Vagina (tissue), 2 donors: ENCODE results near the gene C11orf68. TPM values are rescaled to one million over a fixed set of nuclear protein-coding genes. Genes with fewer than 3 reads are reported as not detected.
A peak's percentile ranks its signal among the peaks of the same experiment; 100 is the strongest.

Experiments
- DNase-seq, 2 donors: peaks; one replicate each; pipeline ENCODE4 v3.0.0-alpha.2; 2017; ENCODE audit errors: extremely low spot score in 2 of 2
- H3K27ac ChIP-seq: fragments of 200-600 bp; sonication (generic); one replicate; pipeline ENCODE4 v1.5.1; 2019
- H3K27me3 ChIP-seq: fragments of 200-600 bp; sonication (generic); one replicate; pipeline ENCODE4 v1.5.1; 2019
- H3K36me3 ChIP-seq, 2 donors: fragments of 200-600 bp; sonication (generic); one replicate each; pipeline ENCODE4 v1.5.1; 2017 to 2019
- H3K4me1 ChIP-seq: fragments of 200-600 bp; sonication (generic); one replicate; pipeline ENCODE4 v1.5.1; 2019
- H3K4me3 ChIP-seq, 2 donors: fragments of 200-600 bp; sonication (generic); 1 replicate in 1 of 2; 2 replicates in 1 of 2; pipeline ENCODE4 v1.5.1; 2016 to 2019
- H3K9me3 ChIP-seq: fragments of 200-600 bp; sonication (generic); one replicate; pipeline ENCODE4 v1.5.1; 2019
- POLR2A ChIP-seq, 2 donors: fragments of 450-650 bp; IDR thresholded peaks; one replicate each; pipeline ENCODE4 v1.6.1; 2017; ENCODE audit warnings: antibody characterized with exemption in 2 of 2, mild to moderate bottlenecking in 2 of 2, moderate library complexity in 2 of 2
- POLR2AphosphoS5 ChIP-seq, 2 donors: sonication (generic); formaldehyde crosslinking; IDR thresholded peaks; one replicate each; pipeline ENCODE4 v1.9.0; 2017; ENCODE audit warnings: antibody characterized with exemption in 2 of 2, mild to moderate bottlenecking in 2 of 2, low read depth in 1 of 2; ENCODE audit not compliant: insufficient read depth in 1 of 2
- intact Hi-C: fragments of 100-400 bp; cut with DNase I; formaldehyde crosslinking; loops from one replicate; pipeline ENCODE4 v1.15.1; 2023
- total RNA-seq: library from RNA; depleted of rRNA; stranded (reverse); fragments of >200 nt; gene quantifications from one replicate; pipeline ENCODE4 v1.2.3, GENCODE V29; 2016
- TF ChIP-seq, protein P1 (sequence below), 3 experiments: fragments of 450-650 bp in 2 of 3; fragments of 200-600 bp in 1 of 3; sonication (generic) in 1 of 3; IDR thresholded peaks; one replicate each; pipeline ENCODE4 v1.5.1; 2017 to 2019; ENCODE audit warnings: antibody characterized with exemption in 3 of 3, mild to moderate bottlenecking in 2 of 3, moderate library complexity in 2 of 3

C11orf68 gene
- total RNA-seq, 1 donor from 2014 or later: 21.1 TPM

DNA sequence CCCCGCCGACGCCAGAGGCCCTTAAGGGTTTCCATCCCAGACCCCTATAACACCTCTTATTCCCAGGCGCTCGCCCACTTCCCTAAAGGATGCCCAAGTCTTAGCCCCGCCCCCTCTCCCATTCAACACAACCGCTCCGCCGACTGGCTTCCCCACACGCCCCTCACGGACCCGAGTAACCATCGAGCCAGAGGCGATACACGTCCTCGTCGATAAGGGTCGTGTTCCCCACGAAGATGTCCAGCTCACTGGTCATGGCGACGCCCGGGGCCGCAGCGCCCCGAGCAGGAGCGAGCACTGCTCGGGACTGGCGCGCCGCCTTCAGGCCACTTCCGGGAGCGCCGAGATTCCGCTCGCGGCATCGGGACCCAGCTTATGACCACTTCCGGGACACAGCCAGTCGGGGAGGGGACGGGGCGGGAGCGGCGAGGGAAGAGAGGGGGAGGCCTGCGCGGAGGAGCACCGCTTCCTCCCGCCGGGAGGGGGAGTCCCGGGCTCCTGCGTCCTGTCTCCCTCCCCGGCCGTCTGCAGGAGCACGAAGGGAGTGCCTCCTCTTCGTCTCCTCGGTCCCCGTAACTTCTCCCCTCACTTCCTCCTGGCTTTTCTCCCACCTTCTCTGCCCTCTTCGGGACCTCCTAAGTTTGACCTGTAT lies 30.6 kb downstream of the C11orf68 start, which contains the start of gene FIBP:
Gene FIBP, minus strand, starts transcription at position 309 of the 652 bp plus-strand sequence. Its CDS starts 53 bp downstream, at position 256.
- peak within 1 kb of the TSS; percentile 97 for H3K27ac ChIP-seq
- peak within 1 kb of the TSS; percentile 69 to 86 for H3K4me3 ChIP-seq
- intact Hi-C loops: loop anchor here (5.0 kb wide), 2 partner anchors 99 to 114 kb away; partner anchors contain the start of genes BANF1 and EIF1AD
- H3K4me1 ChIP-seq: peaks cover 70% of the 10 kb centered on the region
- H3K27me3 ChIP-seq: no peaks in the 10 kb centered on the region
- peak in 1 of 2 donors; percentile 98 for DNase-seq
- H3K9me3 ChIP-seq: no peaks in the 10 kb centered on the region
- peaks cover 0 to 24% of the 10 kb centered on the region in 2 donors for H3K36me3 ChIP-seq
- TF ChIP-seq POLR2A (IDR thresholded peaks at IDR 0.05) (peak in 1 of 2 donors; percentile 87), POLR2AphosphoS5 (IDR thresholded peaks at IDR 0.05; ENCODE audit: insufficient read depth in 1 of 2, low read depth in 1 of 2) (peak; percentile 93 to 98)
- TF ChIP-seq, protein P1, sequence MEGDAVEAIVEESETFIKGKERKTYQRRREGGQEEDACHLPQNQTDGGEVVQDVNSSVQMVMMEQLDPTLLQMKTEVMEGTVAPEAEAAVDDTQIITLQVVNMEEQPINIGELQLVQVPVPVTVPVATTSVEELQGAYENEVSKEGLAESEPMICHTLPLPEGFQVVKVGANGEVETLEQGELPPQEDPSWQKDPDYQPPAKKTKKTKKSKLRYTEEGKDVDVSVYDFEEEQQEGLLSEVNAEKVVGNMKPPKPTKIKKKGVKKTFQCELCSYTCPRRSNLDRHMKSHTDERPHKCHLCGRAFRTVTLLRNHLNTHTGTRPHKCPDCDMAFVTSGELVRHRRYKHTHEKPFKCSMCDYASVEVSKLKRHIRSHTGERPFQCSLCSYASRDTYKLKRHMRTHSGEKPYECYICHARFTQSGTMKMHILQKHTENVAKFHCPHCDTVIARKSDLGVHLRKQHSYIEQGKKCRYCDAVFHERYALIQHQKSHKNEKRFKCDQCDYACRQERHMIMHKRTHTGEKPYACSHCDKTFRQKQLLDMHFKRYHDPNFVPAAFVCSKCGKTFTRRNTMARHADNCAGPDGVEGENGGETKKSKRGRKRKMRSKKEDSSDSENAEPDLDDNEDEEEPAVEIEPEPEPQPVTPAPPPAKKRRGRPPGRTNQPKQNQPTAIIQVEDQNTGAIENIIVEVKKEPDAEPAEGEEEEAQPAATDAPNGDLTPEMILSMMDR (IDR thresholded peaks at IDR 0.05): peak; percentile 72 to 95 (median 80)

DNA sequence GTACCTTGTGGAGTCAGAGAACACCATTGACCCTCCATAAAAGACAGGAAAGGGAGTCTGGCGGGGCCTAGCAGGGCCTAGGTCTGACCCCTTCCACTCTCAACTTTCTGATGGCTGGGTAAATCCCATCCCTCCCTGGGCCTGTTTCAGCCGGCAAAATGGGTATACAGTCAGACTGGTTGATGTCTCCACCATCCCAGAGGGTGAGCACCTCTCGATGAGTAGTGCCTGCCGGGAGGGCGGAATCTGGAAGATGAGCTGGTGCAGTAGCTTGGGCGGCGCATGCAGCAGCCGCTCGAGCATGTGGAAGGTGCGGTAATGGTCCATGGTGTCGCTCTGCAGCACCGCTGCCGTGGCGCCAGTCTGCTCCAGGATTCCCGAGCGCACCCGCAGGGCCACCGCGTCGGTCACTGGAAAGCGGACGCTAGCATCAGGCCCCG lies 31.1 kb downstream of the C11orf68 start:
- Histone ChIP-seq H3K36me3 (peaks cover 0 to 28% of the 10 kb centered on the region in 2 donors), H3K27ac (peak overlapping the region; percentile 97), H3K4me1 (peaks cover 65% of the 10 kb centered on the region), H3K4me3 (peak overlapping the region; percentile 69 to 86), H3K9me3 (no peaks in the 10 kb centered on the region), H3K27me3 (no peaks in the 10 kb centered on the region)
- DNase-seq: no peak
- TF ChIP-seq POLR2AphosphoS5 (IDR thresholded peaks at IDR 0.05; ENCODE audit: insufficient read depth in 1 of 2, low read depth in 1 of 2) (no peak), POLR2A (IDR thresholded peaks at IDR 0.05) (no peak)
- TF ChIP-seq, protein P1 (IDR thresholded peaks at IDR 0.05): no peak
- intact Hi-C loops: loop anchor here (5.0 kb wide), 2 partner anchors 100 to 115 kb away; partner anchors contain the start of genes BANF1 and EIF1AD

- DNase-seq: no peak
- H3K4me1 ChIP-seq: peaks cover 58% of the 10 kb centered on the region
- intact Hi-C loops: loop anchor here (5.0 kb wide), 2 partner anchors 100 to 115 kb away; partner anchors contain the start of genes BANF1 and EIF1AD
- H3K9me3 ChIP-seq: no peaks in the 10 kb centered on the region
- H3K4me3 ChIP-seq: peak overlapping the region; percentile 69 to 86
- H3K36me3 ChIP-seq: peaks cover 0 to 35% of the 10 kb centered on the region in 2 donors
- peak overlapping the region; percentile 97 for H3K27ac ChIP-seq
- no peaks in the 10 kb centered on the region for H3K27me3 ChIP-seq
- no peak for TF ChIP-seq POLR2A (IDR thresholded peaks at IDR 0.05)
- TF ChIP-seq, protein P1 (IDR thresholded peaks at IDR 0.05): no peak
Observed at GRCh38 chr11:65886826-65887722, 31.8 kb downstream of the C11orf68 start.

- no peak for TF ChIP-seq POLR2A (IDR thresholded peaks at IDR 0.05)
- TF ChIP-seq, protein P1 (IDR thresholded peaks at IDR 0.05): no peak
- no peak for TF ChIP-seq POLR2AphosphoS5 (IDR thresholded peaks at IDR 0.05; ENCODE audit: insufficient read depth in 1 of 2, low read depth in 1 of 2)
- Histone ChIP-seq H3K4me3 (no peak overlapping the region), H3K27ac (no peak overlapping the region), H3K4me1 (peaks cover 47% of the 10 kb centered on the region), H3K9me3 (no peaks in the 10 kb centered on the region), H3K27me3 (no peaks in the 10 kb centered on the region), H3K36me3 (peaks cover 0 to 37% of the 10 kb centered on the region in 2 donors)
- intact Hi-C loops: loop anchor here (5.0 kb wide), 2 partner anchors 101 to 116 kb away; partner anchors contain the start of genes BANF1 and EIF1AD
- no peak for DNase-seq
Observed at GRCh38 chr11:65885808-65886536, 32.9 kb downstream of the C11orf68 start.
